ENCODE data around the gene SLC30A1.

SLC30A1 gene

DNA sequence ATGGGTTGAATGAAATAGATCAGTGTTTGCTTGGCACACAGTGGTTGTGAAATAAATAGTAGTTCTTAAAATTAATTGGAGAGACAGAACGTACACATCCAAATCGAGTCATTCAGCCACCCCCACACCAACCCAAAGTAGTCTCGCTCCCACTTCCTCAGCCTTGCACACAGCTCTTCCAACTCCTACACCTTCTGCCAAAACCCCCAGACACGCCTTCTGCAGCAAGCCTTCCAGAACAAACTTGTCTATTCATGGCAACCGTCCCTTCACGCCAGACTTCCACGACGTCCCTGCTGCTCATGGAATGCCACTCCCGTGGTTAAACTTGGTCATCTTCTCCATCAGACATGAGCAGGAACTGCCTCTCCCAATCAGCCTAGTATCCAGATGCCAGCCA is 49.5 kb downstream of the SLC30A1 start:
- TF ChIP-seq, protein P1, sequence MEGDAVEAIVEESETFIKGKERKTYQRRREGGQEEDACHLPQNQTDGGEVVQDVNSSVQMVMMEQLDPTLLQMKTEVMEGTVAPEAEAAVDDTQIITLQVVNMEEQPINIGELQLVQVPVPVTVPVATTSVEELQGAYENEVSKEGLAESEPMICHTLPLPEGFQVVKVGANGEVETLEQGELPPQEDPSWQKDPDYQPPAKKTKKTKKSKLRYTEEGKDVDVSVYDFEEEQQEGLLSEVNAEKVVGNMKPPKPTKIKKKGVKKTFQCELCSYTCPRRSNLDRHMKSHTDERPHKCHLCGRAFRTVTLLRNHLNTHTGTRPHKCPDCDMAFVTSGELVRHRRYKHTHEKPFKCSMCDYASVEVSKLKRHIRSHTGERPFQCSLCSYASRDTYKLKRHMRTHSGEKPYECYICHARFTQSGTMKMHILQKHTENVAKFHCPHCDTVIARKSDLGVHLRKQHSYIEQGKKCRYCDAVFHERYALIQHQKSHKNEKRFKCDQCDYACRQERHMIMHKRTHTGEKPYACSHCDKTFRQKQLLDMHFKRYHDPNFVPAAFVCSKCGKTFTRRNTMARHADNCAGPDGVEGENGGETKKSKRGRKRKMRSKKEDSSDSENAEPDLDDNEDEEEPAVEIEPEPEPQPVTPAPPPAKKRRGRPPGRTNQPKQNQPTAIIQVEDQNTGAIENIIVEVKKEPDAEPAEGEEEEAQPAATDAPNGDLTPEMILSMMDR (IDR thresholded peaks at IDR 0.05; ENCODE audit: low read depth, low read length) = no peak
- no peak overlapping the region for H3K4me3 ChIP-seq (replicated peaks in 1 of 2; ENCODE audit: low read depth in 2 of 2, low read length in 2 of 2)
- peak in 1 of 2 donors; percentile 47 for DNase-seq (ENCODE audit: low read depth in 2 of 2)

DNA sequence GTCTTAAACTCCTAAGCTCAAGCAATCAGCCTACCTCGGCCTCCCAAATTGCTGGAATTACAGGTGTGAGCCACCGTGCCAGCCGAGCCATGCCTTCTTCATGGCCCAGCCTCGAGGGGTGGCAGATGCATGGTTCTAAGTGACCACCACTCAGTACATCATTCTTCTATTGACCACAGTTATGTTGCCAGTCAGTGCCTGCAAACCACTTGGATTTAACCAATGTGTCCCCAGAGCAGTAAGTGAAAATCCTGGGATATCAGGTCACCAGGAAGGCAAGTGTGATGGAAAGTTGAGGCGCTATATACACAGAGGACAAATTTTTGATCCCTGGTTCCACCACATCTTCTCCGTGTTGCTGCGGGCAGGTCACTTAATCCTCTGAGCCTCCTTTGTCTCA is 50.0 kb downstream of the SLC30A1 start:
- no peak overlapping the region for H3K4me3 ChIP-seq (replicated peaks in 1 of 2; ENCODE audit: low read depth in 2 of 2, low read length in 2 of 2)
- DNase-seq (ENCODE audit: low read depth in 2 of 2) = no peak
- TF ChIP-seq, protein P1 (IDR thresholded peaks at IDR 0.05; ENCODE audit: low read depth, low read length) = no peak

GRCh38 chr1:211527888-211528287 is 51.1 kb downstream of the SLC30A1 start:
- TF ChIP-seq, protein P1 (IDR thresholded peaks at IDR 0.05; ENCODE audit: low read depth, low read length) = no peak
- DNase-seq (ENCODE audit: low read depth in 2 of 2) = no peak
- H3K4me3 ChIP-seq (replicated peaks in 1 of 2; ENCODE audit: low read depth in 2 of 2, low read length in 2 of 2) = no peak overlapping the region

DNA sequence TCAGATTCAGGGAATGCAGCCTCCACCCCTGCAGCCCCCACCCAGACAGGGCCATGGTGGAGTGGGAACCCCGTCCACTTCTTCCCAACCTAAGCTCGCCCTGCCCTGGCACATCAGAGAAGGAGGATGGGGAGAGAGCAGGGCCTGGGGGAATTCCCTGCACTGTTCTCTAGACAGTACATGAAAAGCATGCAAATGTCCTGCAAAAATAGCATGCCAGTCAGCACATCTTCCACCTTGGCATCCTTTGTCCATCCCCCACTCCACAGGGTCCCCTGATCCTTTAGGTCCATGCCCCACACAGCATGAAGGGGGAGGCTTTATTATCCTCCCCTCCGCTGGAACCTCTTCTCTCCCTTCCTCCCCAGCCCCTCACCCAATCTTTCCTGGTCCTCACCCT is 52.0 kb downstream of the SLC30A1 start:
- DNase-seq (ENCODE audit: low read depth in 2 of 2) = no peak
- TF ChIP-seq, protein P1 (IDR thresholded peaks at IDR 0.05; ENCODE audit: low read depth, low read length) = no peak

DNA sequence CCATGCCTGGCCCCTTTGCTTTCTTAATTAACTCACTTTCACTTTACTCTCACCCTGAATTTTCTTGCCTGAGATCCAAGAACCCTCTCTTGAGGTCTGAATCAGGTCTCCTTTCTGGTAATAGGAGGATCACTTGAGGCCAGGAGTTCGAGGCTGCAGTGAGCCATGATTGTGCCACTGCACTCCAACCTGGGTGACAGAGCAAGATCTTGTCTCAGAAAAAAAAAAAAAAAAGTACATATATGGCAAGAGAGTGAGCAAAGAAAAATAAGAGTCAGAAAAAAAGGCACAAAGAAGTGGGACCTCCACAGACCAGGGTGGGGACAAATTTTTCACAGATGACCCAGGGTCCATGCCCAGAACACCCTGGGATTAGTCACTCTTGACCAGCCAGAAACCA is 52.9 kb downstream of the SLC30A1 start:
- no peak for DNase-seq (ENCODE audit: low read depth in 2 of 2)
- H3K4me3 ChIP-seq (replicated peaks in 1 of 2; ENCODE audit: low read depth in 2 of 2, low read length in 2 of 2) = no peak overlapping the region
- TF ChIP-seq, protein P1 (IDR thresholded peaks at IDR 0.05; ENCODE audit: low read depth, low read length) = no peak

More for the DNA sequence above, 52.0 kb downstream of the SLC30A1 start:
- no peak overlapping the region for H3K4me3 ChIP-seq (replicated peaks in 1 of 2; ENCODE audit: low read depth in 2 of 2, low read length in 2 of 2)

GRCh38 chr1:211525101-211525676 is 53.8 kb downstream of the SLC30A1 start:
- TF ChIP-seq, protein P1 (IDR thresholded peaks at IDR 0.05; ENCODE audit: low read depth, low read length) = no peak
- no peak overlapping the region for H3K4me3 ChIP-seq (replicated peaks in 1 of 2; ENCODE audit: low read depth in 2 of 2, low read length in 2 of 2)
- no peak for DNase-seq (ENCODE audit: low read depth in 2 of 2)

- DNase-seq (ENCODE audit: low read depth in 2 of 2) = no peak
- H3K4me3 ChIP-seq (replicated peaks in 1 of 2; ENCODE audit: low read depth in 2 of 2, low read length in 2 of 2) = no peak overlapping the region
- TF ChIP-seq, protein P1 (IDR thresholded peaks at IDR 0.05; ENCODE audit: low read depth, low read length) = no peak
Measured at GRCh38 chr1:211524521-211524920, 54.4 kb downstream of the SLC30A1 start.
